C4-2B (cell line): Measurements from ENCODE around the gene RNF144B.
"Not testable (repeated sequence)": the region's sequence is repeated elsewhere in the genome, so short reads cannot be mapped to it uniquely, and the experiment has no call there.

Source experiments
- H3K27ac ChIP-seq: fragments of 450-650 bp; 2 replicates; pipeline ENCODE4 v1.5.1; 2017
- ZFX ChIP-seq: fragments of 450-650 bp; IDR thresholded peaks from 2 replicates; pipeline ENCODE4 v1.6.1; 2017
- TF ChIP-seq, protein P1 (sequence below): fragments of 450-650 bp; conservative IDR thresholded peaks from 2 replicates; pipeline ENCODE4 v1.5.1; 2017; ENCODE audit warnings: mild to moderate bottlenecking

Gene RNF144B

DNA sequence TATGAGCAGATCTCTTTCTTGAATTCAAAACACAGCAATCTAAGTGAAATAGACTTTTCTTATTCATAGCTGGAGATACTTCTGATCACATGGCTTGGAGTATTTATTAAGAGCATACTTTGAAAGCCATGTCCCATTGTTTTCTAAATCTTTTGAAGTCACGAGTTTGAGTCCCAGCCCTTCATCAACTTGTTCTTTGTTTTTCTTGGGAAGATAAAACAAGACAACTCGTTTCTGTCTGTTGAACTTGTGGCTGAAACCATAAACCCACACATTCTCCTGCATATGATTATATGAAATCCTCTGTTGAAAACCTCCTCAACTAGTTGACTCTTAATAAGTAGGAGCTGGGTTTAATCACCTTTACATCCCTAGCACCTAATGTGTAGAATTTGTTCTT is 3.3 kb downstream of the RNF144B start:
- no peak for TF ChIP-seq ZFX
- TF ChIP-seq, protein P1, sequence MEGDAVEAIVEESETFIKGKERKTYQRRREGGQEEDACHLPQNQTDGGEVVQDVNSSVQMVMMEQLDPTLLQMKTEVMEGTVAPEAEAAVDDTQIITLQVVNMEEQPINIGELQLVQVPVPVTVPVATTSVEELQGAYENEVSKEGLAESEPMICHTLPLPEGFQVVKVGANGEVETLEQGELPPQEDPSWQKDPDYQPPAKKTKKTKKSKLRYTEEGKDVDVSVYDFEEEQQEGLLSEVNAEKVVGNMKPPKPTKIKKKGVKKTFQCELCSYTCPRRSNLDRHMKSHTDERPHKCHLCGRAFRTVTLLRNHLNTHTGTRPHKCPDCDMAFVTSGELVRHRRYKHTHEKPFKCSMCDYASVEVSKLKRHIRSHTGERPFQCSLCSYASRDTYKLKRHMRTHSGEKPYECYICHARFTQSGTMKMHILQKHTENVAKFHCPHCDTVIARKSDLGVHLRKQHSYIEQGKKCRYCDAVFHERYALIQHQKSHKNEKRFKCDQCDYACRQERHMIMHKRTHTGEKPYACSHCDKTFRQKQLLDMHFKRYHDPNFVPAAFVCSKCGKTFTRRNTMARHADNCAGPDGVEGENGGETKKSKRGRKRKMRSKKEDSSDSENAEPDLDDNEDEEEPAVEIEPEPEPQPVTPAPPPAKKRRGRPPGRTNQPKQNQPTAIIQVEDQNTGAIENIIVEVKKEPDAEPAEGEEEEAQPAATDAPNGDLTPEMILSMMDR, result no peak
- H3K27ac ChIP-seq, result no peak overlapping the region

DNA sequence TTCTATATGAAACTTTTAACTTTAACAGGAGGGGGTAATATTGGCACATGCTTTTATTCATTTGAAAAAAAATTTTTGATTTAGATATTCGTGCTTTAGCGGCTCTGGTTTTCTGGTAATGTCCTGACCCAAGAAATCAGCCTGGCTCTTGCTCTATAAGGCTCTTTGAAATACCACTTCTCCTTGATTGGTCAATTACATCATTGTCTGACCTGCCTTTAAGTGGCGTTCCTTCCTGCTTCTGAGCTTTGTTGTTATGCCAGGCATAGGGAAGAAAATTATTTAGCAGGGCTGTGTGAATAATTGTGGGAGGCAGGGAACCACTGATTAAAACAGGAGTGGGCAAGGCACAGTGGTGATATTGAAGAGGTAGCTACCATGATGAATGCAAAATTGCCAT is 3.9 kb downstream of the RNF144B start:
- no peak overlapping the region for H3K27ac ChIP-seq
- no peak for TF ChIP-seq ZFX
- TF ChIP-seq, protein P1, result no peak

DNA sequence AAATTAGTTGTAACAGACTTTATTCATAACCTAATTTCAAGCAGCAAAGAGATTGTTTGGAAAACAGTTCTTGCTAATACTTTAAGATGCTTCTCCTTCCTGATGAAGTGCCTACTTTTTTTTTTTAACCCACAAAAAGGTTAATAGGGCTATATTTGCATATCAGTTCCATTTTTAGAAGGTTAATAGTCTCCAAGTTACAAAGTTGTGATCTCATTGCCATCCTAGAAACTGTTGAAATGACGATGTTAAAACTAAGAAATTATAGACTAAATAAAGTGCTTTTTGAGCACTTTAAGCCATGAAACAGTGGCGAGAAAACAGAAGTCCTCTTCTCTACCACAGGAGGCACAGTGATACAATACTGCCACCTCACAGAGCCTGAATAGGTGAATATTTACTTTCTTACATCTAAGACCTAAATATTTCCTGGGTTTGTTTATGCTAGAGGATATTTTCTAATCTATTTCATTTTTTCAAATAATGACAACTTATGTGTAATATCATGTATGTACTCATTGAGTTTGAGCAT is 5.3 kb downstream of the RNF144B start:
- TF ChIP-seq, protein P1, result no peak; the same call in 1 of the 2 replicates
- no peak for TF ChIP-seq ZFX
- no peak overlapping the region for H3K27ac ChIP-seq

DNA sequence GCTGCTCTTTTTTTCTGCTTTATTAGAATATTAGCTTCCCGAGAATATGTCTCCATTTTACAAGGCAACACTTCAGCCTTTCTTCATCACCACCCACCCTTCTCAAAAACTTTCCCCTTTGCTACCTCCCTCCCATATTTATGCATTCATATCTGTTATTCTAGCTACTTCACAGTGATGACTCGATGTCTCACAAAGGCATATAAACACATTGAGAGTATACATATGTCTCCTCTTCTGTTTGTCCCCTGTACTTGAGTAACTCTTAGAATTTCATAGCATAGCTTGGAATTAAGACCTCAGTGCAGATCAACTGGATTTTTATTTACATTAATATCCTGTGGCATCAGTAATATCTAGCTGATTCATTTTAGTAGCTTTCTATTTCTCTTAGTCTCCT is 6.5 kb downstream of the RNF144B start:
- TF ChIP-seq, protein P1, result no peak
- no peak for TF ChIP-seq ZFX
- H3K27ac ChIP-seq, result no peak overlapping the region

DNA sequence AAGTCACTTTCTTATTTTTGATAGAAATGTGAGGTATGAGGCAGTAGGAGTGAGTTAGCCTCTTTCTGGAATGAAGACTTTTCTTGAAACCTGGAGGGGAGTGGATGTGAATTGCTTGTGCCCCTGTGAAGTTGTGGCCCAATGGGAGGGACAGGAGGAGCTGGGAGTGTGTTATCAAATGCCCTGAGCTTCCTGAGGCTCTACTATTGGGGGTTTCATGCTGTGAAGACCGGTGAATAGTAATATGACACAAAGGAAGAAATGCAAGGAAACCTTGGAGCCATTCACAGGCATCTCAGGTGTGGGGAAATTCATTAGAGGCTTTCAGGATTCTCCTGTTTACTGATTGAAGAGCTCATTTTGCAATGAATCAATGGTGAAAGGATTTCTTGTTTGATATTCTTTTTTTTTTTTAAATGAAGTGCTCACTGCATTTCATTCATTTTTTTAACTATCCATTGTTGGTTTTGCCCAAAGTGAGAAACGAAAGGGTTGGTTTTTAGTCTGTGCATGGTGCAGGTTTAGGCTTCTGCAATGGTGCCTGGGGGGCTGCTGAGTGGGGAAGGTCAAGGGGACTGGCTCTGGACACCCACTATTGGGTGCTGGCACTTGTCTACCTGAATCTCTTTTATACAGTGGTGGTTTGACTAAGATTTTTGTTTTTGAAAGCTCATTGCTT is 8.2 kb downstream of the RNF144B start:
- TF ChIP-seq, protein P1, result no peak
- no peak for TF ChIP-seq ZFX
- H3K27ac ChIP-seq, result no peak overlapping the region

DNA sequence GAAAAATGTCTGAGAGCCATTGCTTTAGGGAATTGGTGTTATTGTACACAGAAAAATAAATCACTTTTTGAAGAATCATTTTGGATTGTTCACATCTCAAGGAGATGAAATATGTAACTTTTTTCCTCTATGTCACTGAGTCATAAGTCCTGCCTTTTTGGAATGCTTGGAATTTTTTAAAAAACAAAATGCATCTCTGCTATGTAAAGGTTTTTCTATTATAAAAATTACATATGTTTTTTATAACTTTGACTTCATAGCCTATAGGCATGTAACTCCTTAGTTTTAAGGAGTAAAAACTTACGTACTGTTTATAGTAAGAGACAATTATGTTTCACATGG is 8.7 kb downstream of the RNF144B start:
- TF ChIP-seq ZFX, result no peak
- TF ChIP-seq, protein P1, result no peak
- H3K27ac ChIP-seq, result no peak overlapping the region

DNA sequence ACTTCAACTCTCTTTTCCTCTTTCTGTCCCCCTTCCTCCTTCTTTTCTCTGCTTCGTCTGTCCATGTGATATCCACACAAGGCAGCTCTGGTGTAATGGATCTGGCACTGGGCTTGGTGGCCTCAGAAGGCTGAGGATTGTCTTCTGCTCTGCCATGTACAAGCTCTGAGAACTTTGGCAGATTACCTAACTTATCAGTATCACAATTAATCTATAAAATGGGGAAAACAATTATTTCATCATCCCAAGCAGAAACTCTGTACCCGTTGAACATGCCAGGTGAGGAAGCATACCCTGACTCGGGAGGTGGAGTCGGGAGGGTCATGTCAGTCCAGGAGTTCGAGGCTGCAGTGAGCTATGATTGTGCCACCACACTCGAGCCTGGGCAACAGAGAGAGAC is 10.6 kb downstream of the RNF144B start:
- no peak overlapping the region for H3K27ac ChIP-seq
- TF ChIP-seq, protein P1, result no peak
- no peak for TF ChIP-seq ZFX

DNA sequence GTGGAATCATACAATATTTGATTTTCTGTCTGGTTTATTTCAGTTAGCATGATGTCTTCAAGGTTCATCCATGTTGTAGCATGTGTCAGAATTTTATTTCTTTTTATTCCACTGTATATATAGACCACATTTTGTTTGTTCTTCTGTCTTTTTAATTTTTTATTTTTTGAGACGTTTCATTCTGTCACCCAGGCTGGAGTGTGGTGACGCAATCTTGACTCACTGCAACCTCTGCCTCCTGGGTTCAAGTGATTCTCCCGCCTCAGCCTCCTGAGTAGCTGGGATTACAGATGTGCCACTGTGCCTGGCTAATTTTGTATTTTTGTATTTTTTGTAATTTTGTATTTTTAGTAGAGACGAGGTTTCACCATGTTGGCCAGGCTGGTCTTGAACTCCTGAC is 11.1 kb downstream of the RNF144B start:
- H3K27ac ChIP-seq, result not testable (repeated sequence)
